Measurements from ENCODE around the gene OCRL.
"Not testable (repeated sequence)": the region's sequence is repeated elsewhere in the genome, so short reads cannot be mapped to it uniquely, and the experiment has no call there.

The OCRL gene

DNA sequence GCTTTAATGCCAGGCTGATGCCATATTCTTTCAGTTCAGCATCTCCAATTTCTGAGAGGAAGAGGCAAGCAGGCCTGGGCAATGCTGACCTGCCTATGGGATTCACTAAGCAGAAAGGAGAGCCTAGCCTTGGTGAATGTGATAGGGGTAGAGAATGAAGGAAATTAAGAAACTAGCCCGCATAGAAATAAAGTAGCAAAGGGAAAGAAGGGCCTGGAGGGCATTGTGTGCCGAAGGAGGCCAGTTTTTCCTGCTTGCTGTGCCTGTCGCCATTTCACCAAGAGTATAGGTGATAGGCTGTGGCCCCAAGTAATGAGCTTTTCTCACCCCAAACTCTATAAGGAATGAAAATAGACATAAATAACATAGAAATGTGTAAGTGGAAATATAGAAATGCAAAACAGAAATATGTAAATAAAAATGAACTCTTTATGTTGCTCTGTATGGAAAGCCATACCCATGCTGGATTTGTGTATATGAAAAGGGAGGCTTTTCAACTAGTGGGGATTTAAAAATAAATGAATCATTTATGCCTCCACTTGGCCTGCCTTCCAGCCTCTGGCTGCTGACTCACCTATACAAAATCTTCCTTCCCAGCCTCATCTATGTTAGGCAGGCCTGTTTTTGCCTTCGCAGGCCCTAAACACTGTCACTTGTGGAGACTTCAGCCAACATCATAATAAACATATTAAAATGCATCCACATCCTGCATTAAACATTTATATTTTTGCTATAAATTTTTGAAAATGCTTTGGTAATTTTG, 5.1 kb upstream of the OCRL start:
- DNase-seq (ENCODE audit: low read depth in 2 of 3, low spot score in 2 of 3) = no peak

DNA sequence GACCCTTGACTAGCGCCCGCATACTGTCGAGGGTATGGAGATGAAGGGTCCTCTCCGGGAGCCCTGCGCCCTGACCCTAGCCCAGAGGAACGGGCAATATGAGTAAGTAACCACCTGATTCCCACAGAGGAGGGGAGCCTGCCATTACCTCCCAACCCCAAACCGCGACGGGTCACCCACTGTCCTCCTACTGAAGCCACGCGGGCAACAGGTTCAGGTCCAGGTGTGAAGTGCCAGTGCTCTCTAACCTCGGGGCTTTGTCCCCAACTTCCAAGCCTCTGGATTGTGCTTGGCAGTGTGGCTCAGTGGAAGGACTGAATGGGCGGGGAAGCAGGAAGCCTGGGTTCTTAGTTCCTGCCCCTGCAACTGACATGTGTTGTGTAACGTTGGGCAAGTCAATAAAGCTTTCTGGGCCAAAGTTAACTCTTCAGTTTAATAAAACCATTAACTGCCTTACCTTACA, 694 bp downstream of the OCRL start:
- no peak for DNase-seq (ENCODE audit: low read depth in 2 of 3, low spot score in 2 of 3)

DNA sequence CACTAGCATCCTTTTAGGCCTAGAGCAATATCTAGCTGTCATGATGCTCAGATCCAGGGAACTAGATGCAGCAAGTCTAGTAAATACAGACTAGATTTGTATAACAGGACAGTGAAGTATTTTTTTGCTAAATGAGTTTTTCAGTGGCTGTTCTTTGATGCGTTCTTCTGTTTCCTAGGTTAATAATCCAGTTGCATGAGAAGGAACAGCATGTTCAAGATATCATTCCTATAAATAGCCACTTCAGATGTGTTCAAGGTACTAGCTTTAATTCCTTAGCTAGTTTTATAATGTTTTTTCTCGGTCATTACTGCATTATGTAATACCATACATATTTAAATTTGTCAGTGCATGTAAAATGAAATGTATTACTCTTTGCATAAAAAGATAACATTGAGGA, 4.7 kb downstream of the OCRL start:
- DNase-seq (ENCODE audit: low read depth in 2 of 3, low spot score in 2 of 3) = no peak

DNA sequence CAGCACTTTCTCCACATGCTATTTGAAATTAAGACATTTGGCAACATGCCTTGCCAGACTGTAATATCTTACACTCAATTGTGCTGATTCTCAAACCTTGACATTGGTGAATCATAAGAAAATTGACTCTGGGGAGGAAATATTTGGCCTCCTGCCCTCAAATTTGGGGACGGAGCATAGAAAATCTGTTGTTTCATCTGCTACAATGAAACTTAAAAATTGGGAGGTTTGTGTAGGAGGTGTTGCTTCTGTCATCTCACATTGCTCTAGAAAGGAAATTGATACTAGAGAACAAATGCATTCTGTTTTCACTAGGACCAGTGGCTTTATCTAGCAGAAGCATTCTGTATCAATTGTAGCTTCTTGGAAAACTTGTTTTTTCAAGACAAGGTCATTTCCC, 5.3 kb downstream of the OCRL start:
- no peak for DNase-seq (ENCODE audit: low read depth in 2 of 3, low spot score in 2 of 3)

DNA sequence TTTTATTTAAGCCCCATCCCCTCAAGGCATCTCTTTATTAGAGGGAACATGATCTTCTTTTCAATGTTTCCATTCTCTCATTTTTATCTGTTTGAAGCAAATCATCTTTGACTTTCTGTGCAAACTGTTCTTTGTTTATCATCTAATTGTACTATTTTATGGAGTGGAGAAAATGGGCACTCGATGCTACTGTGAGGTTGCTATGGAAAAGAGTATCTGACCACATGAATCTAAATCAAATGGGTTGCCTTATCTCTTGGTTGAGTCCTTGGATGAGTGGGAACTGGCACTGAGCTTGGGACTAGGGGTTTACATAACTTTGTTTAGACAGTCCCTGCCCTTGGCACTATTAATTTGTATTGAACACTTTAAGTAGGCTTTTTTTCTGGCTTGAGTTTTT, 9.1 kb downstream of the OCRL start:
- no peak for DNase-seq (ENCODE audit: low read depth in 2 of 3, low spot score in 2 of 3)

DNA sequence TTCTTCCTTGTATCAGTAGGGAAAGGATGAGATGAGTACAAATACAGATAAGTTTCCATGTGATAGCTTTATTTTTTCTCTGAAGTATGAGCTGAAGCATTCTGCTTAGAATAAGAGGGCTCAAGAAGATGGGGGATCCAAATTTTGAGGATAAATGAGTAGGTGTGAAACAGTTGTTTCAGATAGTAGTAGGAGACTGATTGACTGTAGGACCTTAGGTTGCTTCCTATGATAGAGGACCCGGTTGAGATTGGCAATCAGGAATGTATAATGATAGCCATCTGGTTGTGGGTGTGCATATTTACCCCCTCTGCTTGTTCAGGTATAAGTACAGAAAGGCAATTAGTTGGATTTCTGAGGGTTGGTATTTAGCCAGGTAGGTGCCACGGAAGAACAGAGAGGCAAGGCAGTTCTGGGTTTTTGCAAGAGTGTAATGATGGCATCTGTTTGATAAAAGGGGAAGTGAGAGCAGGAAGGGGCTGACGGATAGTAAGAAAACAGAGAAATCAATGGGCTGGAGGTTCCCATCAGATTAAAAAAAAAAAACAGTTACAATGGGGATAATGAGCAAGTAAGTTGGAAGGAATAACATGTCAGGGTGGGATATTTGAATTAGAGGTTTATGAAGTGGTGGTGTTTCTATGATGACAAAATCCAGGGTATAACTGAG, 13.7 kb downstream of the OCRL start:
- no peak for DNase-seq (ENCODE audit: low read depth in 2 of 3, low spot score in 2 of 3)

DNA sequence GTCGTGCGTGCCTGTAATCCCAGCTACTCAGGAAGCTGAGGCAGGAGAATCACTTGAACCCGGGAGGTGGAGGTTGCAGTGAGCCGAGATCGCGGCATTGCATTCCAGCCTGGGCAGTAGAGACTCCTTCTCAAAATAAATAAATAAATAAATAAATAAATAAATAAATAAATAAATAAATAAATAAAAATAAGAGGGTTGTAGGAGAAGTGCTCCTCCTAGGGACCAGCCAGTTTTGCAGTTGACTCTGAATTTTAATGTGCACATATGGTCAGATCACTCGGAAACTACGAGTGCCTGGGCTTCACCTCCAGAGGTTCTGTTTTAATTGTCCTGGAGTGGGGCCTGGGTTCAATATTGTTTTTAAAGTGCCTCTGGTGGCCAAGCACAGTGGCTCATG, 14.8 kb downstream of the OCRL start:
- DNase-seq (ENCODE audit: low read depth in 2 of 3, low spot score in 2 of 3) = not testable (repeated sequence)

DNA sequence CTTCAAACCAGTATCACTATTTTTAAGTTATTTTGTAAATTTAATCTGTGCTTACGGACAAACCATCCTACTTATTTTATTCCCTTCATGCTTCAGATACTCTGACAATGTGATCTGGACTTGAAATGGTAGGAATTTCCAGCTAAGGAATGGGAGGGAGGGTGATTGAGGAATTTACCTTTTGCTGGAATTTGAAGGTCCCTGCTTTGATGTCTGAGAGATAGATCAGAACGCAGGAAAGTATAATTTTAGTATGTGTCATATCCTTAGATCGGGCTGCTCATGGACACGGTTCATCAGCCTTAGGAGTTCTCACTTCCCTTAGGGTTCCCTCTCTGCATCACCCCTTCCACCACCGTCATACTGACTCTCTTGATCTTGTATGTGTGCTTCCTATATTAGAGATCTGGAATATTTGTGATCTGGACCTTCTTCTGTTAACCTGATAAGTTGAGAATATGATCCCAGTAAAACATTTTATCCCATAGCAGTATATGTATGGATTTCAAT, 16.8 kb downstream of the OCRL start:
- no peak for DNase-seq (ENCODE audit: low read depth in 2 of 3, low spot score in 2 of 3)

DNA sequence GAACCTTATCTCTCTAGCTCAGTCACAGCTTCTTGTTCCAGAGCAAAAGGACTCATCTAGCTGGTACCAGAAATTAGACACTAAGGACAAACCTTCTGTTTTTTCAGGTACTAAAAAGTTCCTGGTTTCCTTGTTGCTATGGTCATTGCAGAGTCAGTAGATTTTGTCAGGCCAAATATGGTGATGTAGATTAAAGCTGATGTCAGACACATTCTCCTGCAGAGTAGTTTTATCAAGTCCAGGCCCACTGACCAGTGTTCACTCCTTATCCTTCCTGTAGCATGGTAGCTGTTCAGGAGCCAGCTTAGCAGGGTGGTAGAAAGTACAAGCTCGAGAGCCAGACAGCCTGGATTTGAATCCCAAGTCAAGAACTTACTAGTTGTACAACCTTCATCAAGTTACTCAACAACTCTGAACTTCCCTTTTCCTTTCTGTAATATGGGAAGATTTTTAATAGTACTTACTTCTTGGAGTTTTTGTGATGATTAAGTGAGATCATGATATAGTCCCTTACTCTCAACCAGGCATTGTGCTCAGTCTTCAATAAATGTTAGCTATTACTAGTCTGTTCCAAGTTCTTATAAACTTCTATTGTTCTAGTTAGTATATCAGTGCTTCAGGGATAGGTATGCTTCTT, 17.9 kb downstream of the OCRL start:
- DNase-seq (ENCODE audit: low read depth in 2 of 3, low spot score in 2 of 3) = no peak

DNA sequence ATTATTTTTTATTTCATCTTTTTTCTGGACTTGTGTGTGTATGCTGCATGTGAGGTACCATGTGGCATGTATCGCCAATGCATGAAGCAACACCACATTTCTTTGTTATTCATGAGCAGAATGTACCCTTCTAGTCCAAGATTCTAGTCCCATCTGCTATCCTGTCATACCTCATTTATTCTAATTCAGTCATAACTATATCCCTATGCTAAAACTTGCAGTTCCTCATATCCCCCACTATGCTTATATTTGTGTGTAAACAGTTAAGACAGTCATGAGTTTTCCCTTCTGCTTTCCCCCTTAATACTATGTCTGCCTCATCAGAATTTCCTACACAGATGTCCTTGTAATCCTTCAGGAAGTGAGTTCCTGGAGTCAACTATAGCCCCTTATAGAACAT, 19.7 kb downstream of the OCRL start:
- no peak for DNase-seq (ENCODE audit: low read depth in 2 of 3, low spot score in 2 of 3)

DNA sequence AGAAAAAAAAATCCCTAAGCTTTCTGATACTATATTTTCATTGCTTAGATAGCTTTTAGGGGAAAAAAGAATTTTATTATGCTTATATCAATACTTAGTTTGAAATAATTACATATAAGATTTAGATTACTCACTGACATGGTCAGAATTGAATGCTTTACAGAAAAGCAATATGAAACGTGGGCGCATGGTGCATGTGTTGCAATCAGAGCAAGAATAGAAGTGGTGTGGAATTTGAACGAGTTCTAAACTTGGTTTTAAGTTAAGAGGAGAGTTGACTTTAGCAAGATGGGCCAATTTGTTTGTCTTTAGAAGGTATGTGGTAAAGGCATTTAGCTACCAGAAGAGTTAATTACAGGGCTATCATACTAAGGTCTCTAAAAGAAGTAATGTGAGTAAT, 21.4 kb downstream of the OCRL start:
- no peak for DNase-seq (ENCODE audit: low read depth in 2 of 3, low spot score in 2 of 3)

DNA sequence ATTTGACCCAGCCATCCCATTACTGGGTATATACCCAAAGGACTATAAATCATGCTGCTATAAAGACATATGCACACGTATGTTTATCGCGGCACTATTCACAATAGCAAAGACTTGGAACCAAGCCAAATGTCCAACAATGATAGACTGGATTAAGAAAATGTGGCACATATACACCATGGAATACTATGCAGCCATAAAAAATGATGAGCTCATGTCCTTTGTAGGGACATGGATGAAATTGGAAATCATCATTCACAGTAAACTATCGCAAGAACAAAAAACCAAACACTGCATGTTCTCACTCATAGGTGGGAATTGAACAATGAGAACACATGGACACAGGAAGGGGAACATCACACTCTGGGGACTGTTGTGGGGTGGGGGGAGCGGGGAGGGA, 24.3 kb downstream of the OCRL start:
- DNase-seq (ENCODE audit: low read depth in 2 of 3, low spot score in 2 of 3) = not testable (repeated sequence)

DNA sequence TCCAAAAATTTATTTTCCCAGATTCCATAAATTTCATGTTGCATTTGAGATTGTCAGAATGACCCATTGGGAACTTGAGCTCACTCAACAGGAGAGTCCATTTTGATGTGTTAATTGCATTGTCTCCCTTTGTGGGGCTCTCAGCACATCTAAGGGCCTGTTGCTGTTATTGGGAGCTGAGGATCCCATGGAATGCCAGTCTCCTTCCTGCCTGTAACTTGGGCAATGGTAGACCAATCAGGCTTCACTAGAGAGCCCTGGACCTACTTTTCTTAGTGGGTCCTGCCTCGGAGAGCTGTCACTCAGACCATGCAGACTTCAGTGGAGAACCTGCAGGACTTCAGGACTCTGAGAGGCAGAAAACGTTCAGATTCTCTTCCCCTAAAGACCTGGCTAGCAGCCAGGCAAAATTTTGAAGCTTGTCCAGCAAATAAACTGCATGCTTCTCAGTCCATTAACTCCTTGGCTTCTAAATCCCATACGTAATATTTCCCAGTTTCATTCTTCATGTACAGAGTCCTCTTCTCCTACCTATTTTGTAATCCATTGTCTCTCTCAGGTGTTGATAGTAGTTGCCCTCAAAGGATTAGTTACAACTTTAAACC, 25.1 kb downstream of the OCRL start:
- no peak for DNase-seq (ENCODE audit: low read depth in 2 of 3, low spot score in 2 of 3)

DNA sequence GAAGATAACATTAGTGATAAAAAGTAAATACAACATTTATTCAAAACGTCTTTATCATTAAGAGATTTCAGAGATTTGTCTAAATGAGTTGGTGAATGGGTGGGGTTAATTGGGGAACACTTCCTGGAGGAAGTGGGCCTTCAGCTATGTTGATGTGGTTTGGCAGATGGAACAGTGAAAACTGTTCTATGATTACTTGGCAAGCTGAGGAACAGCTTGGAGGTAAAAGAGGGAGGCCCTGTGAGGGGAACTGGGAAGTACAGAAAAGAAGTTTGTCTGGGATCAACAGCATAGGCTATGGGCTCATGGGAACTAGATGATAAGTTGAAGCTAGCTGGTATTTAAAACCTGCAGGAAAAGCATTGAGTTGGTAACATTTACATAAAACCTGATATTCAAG, 26.0 kb downstream of the OCRL start:
- DNase-seq (ENCODE audit: low read depth in 2 of 3, low spot score in 2 of 3) = no peak

DNA sequence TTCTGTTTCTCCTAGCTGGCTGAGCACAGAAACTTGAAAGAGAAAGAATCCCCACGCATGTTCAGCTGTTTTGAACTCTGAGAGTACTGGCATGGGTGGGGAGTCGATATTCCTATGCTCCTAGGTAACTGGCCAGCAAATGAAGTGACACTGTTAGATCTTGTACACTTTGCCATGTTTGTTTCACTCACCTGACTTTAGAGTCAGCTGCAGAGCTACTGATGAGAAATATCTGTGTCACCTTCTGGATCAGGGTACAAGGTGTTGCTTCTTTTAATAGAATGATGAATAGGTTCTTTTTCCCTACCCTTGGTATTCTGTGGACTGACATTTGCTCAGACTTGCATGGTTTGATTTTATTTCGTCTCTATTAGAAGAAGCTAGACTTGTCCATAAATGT, 28.3 kb downstream of the OCRL start:
- DNase-seq (ENCODE audit: low read depth in 2 of 3, low spot score in 2 of 3) = no peak

DNA sequence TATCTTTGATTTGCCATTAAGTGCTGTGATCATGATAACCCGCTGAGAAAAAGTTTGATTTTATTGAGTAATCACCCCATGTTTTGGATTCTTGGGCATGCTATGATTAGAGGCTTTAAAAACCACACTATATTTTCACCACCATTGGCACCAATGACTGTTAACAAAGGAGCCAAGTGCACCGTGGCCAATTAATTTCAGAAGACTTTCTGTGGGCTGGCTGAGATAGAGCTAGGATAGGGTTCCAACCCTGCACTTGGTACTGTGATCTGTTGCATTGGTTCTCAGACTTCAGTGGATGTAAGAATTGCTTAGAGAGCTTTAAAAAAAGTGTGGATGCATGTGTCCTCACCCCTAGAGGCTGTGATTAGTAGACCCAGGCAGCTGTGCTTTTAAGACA, 32.4 kb downstream of the OCRL start:
- no peak for DNase-seq (ENCODE audit: low read depth in 2 of 3, low spot score in 2 of 3)

DNA sequence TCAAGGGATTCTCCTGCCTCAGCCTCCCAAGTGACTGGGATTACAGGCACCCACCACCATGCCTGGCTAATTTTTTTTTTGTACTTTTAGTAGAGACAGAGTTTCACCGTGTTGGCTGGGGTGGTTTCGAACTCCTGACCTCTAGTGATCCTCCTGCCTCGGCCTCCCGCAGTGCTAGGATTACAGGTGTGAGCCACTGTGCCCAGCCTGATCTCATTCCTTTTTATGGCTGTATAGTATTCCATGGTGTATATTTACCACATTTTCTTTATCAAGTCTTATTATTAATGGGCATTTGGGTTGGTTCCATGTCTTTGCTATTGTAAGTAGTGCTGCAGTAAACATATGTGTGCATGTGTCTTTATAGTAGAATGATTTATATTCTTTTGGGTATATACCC, 33.6 kb downstream of the OCRL start:
- DNase-seq (ENCODE audit: low read depth in 2 of 3, low spot score in 2 of 3) = not testable (repeated sequence)

DNA sequence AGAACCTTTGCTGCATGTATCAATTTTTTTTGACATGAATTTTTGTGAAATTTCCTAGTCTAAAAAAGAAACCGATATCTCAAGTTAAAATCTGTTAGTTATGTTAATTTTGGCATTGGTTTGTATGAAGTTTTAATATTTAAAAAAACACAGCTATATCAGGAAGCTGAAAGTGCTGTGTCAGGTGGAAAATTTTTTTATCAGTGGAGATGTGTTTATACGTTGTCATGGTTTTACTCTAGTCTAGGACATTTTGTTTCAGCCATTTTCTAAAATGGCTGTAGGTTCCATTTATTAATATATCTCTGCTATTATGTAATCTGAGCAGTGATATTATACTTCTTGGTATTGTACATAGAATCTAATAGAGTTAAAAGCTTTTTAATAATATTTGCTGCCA, 34.2 kb downstream of the OCRL start:
- DNase-seq (ENCODE audit: low read depth in 2 of 3, low spot score in 2 of 3) = no peak

DNA sequence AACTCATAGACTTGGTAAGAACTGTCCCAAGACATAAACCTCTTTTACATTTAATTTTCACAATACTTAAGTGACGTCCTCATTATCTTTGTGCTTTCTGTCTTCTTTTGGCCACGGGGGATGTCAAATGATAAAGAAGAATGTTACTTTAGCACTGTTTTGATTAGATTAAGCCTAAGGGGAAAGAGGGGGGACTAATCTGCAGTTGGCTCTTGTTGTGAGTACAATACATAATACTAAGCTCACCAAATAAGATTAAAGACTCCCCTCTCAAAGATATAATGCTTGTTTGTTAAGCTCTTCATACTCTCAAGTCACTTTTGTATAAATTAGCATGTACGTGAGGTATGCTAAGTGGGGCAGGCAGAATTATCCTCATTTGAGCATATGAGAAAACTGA, 36.5 kb downstream of the OCRL start:
- no peak for DNase-seq (ENCODE audit: low read depth in 2 of 3, low spot score in 2 of 3)

DNA sequence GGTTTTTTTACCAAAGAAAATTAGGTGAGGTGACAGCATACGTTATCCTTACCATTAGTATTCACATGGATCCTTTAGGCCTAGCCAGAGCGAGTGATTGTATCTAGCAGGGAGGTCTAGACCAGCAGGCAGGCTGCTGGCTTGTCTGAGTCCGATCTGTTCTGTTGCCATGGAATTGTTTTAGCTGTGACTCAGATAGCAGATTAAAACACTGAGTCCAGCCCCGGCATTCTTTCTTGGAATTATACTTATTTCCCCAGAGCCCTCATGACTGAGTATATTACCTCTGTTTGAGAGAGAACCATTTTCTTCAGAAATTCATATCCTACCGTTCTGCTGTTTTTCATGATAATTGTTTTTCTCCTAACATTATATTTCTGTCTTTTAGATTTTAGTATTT, 37.4 kb downstream of the OCRL start:
- DNase-seq (ENCODE audit: low read depth in 2 of 3, low spot score in 2 of 3) = no peak

DNA sequence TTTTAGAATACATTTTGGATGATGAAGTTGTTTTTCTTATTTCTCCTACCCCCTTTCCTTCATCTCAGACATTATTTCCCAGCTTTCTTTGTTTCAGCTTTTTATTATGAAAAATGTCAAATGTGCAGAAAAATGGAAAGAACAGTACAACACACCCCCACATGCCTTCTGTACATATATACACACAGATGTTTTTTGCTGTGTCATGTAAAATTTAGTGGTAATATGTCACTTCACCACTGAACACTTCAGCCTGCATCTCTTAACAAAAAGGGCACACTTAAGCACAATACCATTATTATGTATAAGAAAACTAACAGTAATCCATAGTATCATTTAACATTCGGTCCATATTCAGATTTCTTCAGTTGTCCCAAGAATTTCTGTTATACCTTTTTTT, 37.8 kb downstream of the OCRL start:
- DNase-seq (ENCODE audit: low read depth in 2 of 3, low spot score in 2 of 3) = no peak

DNA sequence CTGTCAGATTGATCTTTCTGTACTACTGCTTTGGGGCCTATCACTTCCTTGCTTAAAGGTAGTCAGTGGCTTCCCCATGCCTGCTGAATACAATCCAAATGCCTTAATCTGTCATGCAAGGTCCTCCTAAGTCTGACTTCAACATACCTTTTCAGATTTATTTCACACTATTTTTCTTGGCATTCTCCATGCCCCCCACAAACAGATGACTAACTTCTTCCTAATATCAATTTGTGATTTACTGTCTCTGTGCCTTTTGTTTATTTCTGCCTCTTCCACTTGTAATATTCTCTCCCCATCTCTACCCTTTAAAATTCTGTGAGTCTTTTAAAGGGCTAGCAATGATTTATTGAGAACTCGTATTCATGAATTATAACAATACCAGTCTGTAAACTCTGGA, 41.8 kb downstream of the OCRL start:
- no peak for DNase-seq (ENCODE audit: low read depth in 2 of 3, low spot score in 2 of 3)

Data from activated CD8-positive, alpha-beta memory T cell treated with anti-CD3 and anti-CD28 coated beads for 48 hours (primary cell).